ENCODE measurements around the gene RNU1-3. TPM values are rescaled to one million over a fixed set of nuclear protein-coding genes. Genes with fewer than 3 reads are reported as not detected.
"Not testable (repeated sequence)": the region's sequence is repeated elsewhere in the genome, so short reads cannot be mapped to it uniquely, and the experiment has no call there.

RNU1-3 gene
- not detected in 2 replicates for total RNA-seq
- 10.5 TPM for polyA plus RNA-seq (2012)

- DNase-seq (ENCODE audit: low read depth): not testable (repeated sequence)
Observed at GRCh38 chr1:16666502-16667413, at the start of gene RNU1-3. Gene RNU1-3 (minus strand): TSS chr1:16666948.

DNA sequence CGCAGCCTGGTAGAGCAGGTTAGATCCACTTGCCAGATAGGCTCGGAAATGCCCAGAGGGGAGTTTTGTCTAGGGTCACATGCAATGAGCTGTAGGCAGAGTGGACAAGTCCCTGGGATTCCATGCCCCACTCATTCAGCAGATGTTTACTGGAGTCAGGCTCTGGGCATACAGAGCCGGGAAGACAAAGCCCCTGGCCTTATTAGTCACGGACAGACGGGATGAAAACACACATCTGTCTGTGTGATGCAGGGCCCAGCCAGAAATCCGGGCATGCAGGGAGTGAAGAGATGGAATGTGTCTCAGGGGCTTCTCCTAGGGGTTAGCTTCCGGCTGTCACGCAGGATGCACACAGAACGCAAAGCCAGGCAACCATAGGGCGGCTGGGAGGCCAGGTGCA, 46.7 kb upstream of the RNU1-3 start:
- not testable (repeated sequence) for DNase-seq (ENCODE audit: low read depth)

DNA sequence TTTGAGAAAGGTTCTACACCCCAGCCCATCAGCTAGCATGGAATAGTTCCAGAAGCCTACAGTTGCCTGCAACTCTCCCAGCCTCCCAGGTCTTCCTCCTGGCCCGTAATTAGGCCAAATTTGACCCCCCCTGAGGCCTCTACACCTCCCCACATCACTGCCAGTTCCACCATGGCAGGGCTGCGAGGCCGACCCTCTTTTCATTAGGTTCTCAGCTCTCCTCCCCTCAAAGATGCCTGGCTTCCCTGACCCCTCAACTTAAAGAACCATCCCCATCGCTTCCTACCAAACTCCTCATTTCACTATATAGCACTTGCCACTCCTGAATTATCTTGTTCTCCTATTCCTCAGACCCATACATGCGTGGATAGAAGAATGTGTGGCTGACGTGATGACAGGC, 46.2 kb upstream of the RNU1-3 start:
- not testable (repeated sequence) for DNase-seq (ENCODE audit: low read depth)

GRCh38 chr1:16712582-16712981, 45.8 kb upstream of the RNU1-3 start:
- DNase-seq (ENCODE audit: low read depth): not testable (repeated sequence)

DNA sequence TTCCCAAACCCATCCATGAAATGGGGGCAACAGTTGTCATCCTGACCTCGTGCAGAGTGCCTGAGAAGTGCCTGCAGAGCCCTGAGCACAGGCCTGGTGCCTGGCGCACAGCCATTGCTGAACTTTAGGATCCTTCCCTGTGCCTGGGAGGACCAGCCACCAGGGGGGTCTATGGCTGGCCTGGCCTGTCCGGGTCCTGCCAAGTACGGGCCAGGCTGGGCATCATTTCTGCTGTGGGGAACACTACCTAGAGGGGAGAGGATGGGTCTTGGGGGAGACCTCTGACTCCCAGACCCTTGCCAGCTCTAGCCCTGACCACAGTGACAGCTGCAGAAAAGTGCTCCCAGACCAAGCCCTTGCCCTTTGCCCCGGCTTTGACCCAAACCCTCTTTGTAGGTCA, 45.4 kb upstream of the RNU1-3 start:
- not testable (repeated sequence) for DNase-seq (ENCODE audit: low read depth)

DNA sequence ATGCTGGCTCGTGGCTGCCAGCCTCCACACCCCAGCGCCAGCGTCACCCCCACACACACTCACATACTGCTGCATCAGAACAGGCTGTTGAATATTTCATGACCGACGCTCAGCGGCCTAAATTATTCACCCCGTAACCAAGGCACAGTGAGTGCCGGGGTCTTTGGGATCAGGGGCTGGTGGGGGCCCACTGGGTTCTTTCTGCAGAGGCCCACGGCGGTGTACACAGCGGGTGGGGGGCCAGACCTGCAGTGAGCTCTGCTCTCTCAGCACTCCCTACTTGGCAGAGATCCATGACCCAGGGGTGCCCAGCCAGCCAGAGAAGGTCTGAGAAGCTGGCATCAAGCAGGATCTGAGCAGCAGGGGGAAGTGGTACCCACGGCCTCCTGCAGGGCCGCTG, 43.9 kb upstream of the RNU1-3 start:
- not testable (repeated sequence) for DNase-seq (ENCODE audit: low read depth)

- not testable (repeated sequence) for DNase-seq (ENCODE audit: low read depth)
Observed at GRCh38 chr1:16709659-16710087, 42.9 kb upstream of the RNU1-3 start.

GRCh38 chr1:16708704-16709103, 42.0 kb upstream of the RNU1-3 start:
- not testable (repeated sequence) for DNase-seq (ENCODE audit: low read depth)

GRCh38 chr1:16707130-16708093, 40.7 kb upstream of the RNU1-3 start:
- not testable (repeated sequence) for DNase-seq (ENCODE audit: low read depth)

DNA sequence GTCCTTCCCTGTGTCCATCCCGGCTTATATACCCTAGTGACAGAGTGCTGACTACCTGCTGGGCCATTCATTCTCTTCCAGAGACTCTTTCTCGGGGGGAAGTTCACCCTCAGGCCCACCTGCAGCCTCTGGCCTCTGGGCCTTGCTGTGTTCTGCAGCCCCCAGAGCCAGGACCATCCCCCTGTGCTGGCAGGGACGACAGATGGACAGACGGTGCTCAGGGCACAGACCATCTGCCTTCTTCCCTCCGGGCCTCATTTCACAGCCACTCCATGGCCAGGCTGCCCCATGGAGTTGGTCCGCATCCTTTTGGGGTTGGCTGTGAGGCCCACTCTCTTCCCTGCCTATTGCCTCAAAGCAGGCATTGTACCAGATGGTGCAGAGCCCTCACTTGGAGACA, 39.6 kb upstream of the RNU1-3 start:
- not testable (repeated sequence) for DNase-seq (ENCODE audit: low read depth)

DNA sequence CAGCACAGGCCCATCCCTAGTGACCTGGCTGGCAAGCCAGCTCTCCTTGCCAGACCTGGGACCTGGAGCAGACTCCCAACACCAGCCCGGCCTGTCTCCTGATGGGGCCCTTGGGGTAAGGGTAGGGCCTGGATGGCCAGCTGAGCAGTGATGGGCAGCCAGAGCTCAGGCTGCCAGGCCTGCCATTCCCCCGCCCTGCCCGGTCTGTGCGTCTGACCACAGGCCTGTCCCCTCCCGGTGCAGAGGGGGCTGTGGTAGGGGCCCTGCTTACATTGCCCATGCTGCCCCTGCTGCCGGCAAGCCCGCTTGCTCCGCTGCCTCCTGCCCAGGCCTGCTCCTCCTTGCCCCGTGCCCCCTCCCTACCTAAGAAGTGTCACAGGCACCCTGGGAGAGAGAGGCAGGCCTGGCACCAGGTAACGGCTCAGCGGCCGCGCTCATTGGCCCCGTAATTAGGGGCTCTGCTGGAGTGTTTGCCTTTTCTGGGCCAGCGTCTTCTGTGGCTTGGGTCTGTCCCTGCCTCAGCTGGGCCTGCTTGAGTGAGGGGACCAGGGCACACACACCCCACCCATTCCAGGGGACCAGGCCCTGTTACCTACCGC, 37.9 kb upstream of the RNU1-3 start:
- DNase-seq (ENCODE audit: low read depth): not testable (repeated sequence)

DNA sequence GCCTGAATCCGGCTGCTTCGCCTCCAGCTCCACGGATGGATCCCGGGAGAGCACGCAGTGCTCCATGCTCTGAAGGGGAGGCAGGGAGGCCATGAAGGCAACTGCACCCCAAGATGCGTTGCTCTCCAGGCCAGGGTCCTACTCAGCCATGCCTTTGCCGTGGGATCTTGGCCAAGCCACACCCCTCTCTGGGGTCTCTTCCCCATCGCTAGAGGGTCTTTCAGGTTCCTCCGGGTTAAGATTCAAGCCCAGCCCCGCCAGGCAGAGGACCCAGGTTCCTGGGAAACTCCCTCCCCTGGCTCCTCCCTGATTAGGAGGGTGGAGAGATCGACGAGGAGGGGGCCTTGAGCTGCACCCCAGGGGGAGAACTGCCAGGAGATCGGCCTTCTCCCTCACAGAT, 37.3 kb upstream of the RNU1-3 start:
- DNase-seq (ENCODE audit: low read depth): not testable (repeated sequence)

- not testable (repeated sequence) for DNase-seq (ENCODE audit: low read depth)
Observed at GRCh38 chr1:16703602-16704001, 36.9 kb upstream of the RNU1-3 start.

GRCh38 chr1:16703141-16703540, 36.4 kb upstream of the RNU1-3 start:
- DNase-seq (ENCODE audit: low read depth): not testable (repeated sequence)

DNA sequence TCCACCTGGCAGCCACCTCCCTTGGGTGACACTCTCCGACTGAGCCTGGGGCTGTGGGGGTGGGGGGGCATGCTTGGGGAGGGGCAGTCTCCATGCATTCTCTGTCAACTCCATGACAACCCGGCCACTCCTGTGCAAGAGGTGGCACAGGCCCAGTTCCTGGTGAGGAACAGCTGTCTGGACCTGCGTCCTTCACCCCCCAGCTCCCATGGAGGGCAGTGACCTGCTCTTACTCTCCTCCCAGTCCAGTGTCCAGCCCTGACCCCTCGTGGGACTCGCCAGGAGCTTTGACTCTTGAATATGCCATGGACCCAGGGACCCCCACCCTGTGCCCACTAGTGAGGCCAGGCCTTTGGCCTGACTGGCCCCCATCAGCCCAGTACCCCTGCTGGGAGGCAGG, 35.5 kb upstream of the RNU1-3 start:
- DNase-seq (ENCODE audit: low read depth): not testable (repeated sequence)

DNA sequence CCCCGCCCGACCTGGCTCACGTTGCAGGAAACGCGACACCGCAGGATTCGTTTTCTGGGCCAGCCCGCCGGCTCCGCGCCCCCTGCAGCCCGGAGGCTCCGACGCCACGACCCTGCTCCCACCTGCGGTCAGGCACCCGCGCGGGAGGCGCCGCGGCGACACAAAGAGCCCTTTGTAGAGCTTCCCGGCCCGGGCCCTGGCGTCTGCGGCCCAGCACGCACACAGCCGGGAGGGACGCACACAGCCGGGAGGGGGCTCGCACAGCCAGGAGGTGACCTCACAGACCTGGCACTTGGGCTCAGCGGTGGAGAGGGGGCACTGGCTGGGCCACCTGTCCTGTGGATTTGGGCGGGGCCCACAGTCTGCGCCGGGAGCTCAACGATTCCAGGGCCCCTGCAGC, 34.4 kb upstream of the RNU1-3 start:
- DNase-seq (ENCODE audit: low read depth): not testable (repeated sequence)

DNA sequence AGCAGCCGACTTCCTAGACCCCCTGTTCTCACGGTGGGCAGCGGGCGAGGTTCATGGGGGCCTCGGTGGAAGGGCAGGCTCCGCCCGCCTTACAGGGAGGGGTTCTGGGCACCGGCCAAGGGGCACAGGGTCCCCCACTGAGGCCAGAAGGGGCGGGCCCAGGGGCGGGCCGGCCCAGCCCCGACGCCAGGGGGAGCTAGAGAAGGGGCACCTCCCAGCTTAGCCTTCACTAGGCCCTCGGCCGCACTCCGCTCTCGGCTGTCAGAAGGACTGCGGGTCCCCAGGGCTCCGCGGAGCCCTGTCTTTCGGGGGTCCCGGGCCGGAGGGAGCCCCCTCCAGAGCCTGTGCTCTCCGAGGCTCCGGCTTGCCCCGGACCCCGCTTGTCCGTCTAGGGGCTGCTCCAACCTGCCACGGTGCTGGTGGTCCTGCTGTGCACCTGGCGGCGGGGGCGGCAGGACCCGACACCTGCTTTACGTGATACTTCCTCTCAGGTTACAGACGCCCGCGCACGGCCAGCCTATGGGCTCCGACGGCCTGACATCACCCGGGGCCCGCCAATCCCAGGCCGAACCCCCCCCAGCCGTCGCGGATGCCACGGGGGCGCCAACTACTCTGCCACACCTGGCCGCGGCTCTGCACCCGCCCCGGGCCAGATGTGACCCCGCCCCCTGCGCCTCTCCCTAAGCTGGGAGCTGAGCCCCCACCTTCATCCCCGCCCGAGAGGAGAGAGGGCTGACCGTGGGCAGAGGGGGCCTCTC, 33.6 kb upstream of the RNU1-3 start:
- not testable (repeated sequence) for DNase-seq (ENCODE audit: low read depth)

DNA sequence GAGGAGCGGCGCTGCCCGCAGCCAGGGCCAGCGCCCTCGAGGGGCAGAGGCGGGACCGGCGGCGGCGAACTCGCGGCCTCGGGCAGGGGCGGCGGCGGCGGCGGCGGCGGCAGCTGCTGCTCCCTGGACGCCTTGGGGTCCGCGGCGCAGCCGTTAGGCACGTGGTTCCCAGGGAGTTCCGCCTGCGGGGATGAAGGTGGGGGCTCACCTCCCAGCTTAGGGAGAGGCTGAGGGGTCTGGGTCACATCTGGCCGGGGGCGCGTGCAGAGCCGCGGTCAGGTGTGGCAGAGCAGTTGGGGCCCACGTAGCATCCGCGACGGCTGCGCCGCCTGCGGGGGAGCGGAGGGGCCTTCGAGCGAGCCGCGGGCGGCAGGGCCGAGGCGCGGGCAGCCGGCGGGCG, 32.7 kb upstream of the RNU1-3 start:
- not testable (repeated sequence) for DNase-seq (ENCODE audit: low read depth)

DNA sequence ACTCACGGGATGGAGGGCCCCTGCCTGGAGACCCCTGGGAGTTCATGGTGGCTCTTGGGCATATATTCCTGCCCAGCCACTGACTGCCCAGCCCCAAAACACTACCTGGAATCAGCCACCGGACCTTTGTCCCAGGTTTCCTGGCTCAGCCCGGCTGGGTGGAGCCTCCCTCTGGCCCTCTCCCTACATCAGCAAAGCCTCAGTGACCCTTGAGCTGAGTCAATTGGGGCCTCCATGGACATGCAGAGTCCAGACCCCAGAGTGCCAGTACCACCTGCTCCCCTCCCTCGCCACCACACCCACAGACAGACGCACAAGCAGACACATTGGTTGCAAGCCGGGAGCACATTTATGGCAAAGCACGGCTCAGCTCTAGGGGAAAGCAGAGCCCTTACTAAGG, 30.4 kb upstream of the RNU1-3 start:
- not testable (repeated sequence) for DNase-seq (ENCODE audit: low read depth)

- not testable (repeated sequence) for DNase-seq (ENCODE audit: low read depth)
Observed at GRCh38 chr1:16696507-16697150, 29.9 kb upstream of the RNU1-3 start.

Measured in myocyte (in vitro differentiated cells).